ENCODE data around the gene WDR74.

DNA sequence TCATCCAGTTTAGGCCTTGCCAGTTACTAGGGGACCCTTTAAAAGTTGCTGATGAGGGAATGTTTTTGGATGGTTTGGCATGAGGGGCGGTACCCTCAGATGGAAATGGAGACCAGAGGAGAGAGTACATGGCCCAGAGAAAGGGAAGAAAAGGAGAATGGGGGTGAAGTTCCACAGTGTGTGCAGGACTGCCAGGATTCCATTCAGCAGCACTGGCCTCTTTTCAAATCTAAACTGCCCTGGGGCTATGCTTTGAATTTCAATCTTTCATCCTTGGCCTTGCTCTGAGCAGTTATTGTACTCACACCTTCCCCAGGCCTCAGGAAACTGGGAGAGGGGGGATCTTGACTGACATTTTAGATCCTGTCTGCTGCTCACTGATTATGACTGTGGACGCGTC lies 44.3 kb upstream of the WDR74 start:
- no peak for TF ChIP-seq CTCF (IDR thresholded peaks at IDR 0.05)
- TF ChIP-seq ZNF317 (CRISPR knock-in tag; IDR thresholded peaks at IDR 0.05; ENCODE audit: borderline replicate concordance, low read depth), result no peak
- TF ChIP-seq, protein P1, sequence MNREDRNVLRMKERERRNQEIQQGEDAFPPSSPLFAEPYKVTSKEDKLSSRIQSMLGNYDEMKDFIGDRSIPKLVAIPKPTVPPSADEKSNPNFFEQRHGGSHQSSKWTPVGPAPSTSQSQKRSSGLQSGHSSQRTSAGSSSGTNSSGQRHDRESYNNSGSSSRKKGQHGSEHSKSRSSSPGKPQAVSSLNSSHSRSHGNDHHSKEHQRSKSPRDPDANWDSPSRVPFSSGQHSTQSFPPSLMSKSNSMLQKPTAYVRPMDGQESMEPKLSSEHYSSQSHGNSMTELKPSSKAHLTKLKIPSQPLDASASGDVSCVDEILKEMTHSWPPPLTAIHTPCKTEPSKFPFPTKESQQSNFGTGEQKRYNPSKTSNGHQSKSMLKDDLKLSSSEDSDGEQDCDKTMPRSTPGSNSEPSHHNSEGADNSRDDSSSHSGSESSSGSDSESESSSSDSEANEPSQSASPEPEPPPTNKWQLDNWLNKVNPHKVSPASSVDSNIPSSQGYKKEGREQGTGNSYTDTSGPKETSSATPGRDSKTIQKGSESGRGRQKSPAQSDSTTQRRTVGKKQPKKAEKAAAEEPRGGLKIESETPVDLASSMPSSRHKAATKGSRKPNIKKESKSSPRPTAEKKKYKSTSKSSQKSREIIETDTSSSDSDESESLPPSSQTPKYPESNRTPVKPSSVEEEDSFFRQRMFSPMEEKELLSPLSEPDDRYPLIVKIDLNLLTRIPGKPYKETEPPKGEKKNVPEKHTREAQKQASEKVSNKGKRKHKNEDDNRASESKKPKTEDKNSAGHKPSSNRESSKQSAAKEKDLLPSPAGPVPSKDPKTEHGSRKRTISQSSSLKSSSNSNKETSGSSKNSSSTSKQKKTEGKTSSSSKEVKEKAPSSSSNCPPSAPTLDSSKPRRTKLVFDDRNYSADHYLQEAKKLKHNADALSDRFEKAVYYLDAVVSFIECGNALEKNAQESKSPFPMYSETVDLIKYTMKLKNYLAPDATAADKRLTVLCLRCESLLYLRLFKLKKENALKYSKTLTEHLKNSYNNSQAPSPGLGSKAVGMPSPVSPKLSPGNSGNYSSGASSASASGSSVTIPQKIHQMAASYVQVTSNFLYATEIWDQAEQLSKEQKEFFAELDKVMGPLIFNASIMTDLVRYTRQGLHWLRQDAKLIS (CRISPR knock-in tag; IDR thresholded peaks at IDR 0.05; ENCODE audit: borderline replicate concordance), result no peak
- TF ChIP-seq, protein P2, sequence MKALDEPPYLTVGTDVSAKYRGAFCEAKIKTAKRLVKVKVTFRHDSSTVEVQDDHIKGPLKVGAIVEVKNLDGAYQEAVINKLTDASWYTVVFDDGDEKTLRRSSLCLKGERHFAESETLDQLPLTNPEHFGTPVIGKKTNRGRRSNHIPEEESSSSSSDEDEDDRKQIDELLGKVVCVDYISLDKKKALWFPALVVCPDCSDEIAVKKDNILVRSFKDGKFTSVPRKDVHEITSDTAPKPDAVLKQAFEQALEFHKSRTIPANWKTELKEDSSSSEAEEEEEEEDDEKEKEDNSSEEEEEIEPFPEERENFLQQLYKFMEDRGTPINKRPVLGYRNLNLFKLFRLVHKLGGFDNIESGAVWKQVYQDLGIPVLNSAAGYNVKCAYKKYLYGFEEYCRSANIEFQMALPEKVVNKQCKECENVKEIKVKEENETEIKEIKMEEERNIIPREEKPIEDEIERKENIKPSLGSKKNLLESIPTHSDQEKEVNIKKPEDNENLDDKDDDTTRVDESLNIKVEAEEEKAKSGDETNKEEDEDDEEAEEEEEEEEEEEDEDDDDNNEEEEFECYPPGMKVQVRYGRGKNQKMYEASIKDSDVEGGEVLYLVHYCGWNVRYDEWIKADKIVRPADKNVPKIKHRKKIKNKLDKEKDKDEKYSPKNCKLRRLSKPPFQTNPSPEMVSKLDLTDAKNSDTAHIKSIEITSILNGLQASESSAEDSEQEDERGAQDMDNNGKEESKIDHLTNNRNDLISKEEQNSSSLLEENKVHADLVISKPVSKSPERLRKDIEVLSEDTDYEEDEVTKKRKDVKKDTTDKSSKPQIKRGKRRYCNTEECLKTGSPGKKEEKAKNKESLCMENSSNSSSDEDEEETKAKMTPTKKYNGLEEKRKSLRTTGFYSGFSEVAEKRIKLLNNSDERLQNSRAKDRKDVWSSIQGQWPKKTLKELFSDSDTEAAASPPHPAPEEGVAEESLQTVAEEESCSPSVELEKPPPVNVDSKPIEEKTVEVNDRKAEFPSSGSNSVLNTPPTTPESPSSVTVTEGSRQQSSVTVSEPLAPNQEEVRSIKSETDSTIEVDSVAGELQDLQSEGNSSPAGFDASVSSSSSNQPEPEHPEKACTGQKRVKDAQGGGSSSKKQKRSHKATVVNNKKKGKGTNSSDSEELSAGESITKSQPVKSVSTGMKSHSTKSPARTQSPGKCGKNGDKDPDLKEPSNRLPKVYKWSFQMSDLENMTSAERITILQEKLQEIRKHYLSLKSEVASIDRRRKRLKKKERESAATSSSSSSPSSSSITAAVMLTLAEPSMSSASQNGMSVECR (CRISPR knock-in tag; IDR thresholded peaks at IDR 0.05; ENCODE audit: borderline replicate concordance), result no peak
- TF ChIP-seq ESRRA (CRISPR knock-in tag; IDR thresholded peaks at IDR 0.05; ENCODE audit: borderline replicate concordance), result no peak
- TF ChIP-seq PRDM15 (CRISPR knock-in tag; IDR thresholded peaks at IDR 0.05), result no peak
- TF ChIP-seq, protein P3, sequence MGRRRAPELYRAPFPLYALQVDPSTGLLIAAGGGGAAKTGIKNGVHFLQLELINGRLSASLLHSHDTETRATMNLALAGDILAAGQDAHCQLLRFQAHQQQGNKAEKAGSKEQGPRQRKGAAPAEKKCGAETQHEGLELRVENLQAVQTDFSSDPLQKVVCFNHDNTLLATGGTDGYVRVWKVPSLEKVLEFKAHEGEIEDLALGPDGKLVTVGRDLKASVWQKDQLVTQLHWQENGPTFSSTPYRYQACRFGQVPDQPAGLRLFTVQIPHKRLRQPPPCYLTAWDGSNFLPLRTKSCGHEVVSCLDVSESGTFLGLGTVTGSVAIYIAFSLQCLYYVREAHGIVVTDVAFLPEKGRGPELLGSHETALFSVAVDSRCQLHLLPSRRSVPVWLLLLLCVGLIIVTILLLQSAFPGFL (CRISPR knock-in tag; IDR thresholded peaks at IDR 0.05; ENCODE audit: borderline replicate concordance), result no peak
- TF ChIP-seq ATF6 (CRISPR knock-in tag; IDR thresholded peaks at IDR 0.05), result no peak
- no peak for TF ChIP-seq ZNF425 (CRISPR knock-in tag; conservative IDR thresholded peaks at IDR 0.05)
- no peak for TF ChIP-seq IRF2 (CRISPR knock-in tag; IDR thresholded peaks at IDR 0.05; ENCODE audit: borderline replicate concordance, low read depth)
- TF ChIP-seq USF2 (CRISPR knock-in tag; IDR thresholded peaks at IDR 0.05), result no peak

All from WTC11 (cell line).